Brain pericyte (primary cell): ENCODE results near the gene HOMER2.

Experiments
- DNase-seq: peaks from one replicate; pipeline ENCODE4 v3.0.0-alpha.2; 2012; ENCODE audit warnings: low read depth, low spot score

HOMER2 gene

DNA sequence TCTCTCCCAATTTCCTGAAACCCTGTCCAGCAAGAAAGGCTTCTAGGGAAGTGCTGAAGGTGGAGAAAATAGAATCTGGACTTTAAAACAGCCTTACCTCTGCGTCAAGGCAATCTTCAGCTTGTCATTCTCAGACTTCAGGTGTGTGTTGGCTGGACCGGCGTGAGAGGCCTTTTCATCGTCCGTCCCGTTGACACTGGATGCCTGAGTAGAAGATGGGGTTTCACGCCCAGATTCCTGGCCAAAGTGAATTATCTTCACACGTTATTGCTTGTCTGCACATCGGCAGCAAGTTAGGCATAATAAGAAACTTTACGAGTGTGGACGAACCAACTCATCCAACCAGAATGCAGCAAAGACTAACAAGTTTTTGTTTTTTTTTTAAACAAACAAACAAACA is 93.6 kb downstream of the HOMER2 start:
- DNase-seq: no peak

GRCh38 chr15:82856397-82857170 is 95.9 kb downstream of the HOMER2 start:
- DNase-seq: no peak

- DNase-seq: no peak
Measured at GRCh38 chr15:82855286-82856100, 97.0 kb downstream of the HOMER2 start.

- DNase-seq: no peak
Measured at GRCh38 chr15:82854554-82854953, 98.0 kb downstream of the HOMER2 start.

- no peak for DNase-seq
Measured at GRCh38 chr15:82852941-82853561, 99.5 kb downstream of the HOMER2 start.

GRCh38 chr15:82851981-82852511 is 100.5 kb downstream of the HOMER2 start:
- DNase-seq: no peak

DNA sequence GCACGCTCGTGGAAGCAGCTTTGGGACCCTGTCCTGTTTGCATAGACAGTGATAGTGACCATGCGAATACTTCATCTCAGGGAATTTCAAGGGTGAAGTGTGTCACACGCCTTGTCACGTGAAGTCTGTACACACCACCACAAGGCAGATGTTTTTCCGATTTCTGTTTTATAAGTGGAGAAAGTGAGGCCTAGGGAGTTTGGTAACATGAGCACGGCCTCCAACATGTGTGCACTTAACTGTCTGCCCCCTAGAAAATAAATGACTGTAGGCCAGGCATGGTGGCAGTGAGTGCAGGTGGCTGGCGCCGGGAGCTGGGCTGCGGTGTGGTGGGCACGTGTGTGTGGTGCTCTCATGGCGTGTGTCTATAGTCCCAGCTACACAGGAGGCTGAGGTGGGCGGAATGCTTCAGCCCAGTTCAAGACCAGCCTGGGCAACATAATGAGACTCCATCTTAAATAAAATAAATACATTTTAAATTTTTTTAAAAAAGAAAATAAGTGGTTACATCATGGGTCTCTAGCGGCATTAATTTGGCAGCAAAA is 101.1 kb downstream of the HOMER2 start:
- no peak for DNase-seq

DNA sequence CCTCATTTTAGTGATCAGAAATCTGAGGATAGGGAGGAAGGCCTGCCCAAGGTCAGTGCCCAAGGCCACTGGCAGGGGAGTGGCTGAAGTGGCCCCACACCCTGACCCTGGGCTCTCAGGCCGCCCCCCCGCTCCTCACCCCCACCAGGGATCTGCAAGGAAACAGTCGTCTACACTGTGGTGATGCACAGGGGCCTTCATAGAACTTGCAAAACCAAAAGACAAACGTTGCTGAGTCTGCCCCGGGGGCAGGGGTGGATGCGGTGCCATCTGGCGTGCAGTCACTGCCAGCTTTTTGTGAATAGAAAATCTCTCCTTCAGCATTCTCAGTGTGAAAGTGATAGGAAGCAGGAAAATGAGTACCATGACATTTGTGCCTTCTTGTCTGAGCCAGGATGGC is 101.8 kb downstream of the HOMER2 start:
- no peak for DNase-seq

GRCh38 chr15:82849556-82850512 is 102.7 kb downstream of the HOMER2 start:
- no peak for DNase-seq

DNA sequence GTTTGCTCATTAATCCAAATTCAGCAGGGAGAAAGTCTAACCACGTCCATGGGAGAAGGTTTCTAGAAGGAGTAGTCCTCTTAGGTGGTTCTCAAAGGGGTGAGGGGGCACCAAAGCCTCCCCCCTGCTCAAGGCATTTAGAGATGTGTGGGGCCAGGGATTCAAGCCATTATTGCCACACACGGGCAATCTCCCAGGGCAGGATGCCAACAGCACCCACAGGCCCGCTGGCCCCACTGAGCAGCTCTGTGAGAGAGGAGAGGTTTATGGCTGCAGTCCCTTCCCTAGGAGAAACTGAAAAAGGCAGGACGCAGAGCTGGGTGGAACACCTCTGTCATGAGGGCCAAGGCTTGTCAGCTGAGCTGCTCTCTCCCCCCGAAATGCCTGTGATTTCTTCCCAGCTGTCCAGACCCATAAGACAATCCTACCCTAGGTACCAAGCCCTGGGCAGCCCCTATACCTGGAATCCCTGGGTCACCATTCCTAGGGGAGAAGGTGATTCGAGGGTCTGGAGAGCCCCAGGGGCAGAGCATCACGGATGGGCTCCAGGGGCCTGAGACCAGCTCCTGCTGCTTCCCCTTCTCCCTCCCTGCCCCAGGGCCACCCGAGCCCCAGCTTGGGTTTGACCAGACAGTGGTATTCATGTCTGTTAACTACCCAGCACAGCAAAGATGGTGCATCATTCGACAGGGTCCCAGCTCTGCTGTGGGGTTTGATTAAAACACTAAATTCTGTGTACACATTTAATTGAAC is 104.1 kb downstream of the HOMER2 start:
- no peak for DNase-seq

GRCh38 chr15:82847703-82848102 is 104.8 kb downstream of the HOMER2 start:
- DNase-seq: no peak

DNA sequence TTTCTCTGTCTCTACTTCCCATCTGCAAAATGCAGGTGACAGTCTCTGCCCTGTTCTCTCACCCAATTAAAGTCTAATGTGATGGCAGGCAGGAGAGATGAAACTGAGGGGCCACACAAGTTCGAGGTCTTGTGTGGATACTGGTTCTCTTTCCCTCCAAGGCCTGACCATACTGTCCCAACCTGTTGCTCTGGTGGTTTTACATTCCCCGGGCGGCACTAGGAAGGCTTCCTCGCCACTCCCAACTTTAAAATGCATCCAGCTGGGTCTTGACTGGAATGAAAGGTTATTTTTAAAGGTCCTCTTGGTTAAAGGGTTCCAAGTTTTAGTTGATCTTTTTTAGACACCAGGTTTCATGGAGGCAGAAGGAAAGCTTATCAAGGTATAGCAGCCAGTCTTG is 105.9 kb downstream of the HOMER2 start:
- DNase-seq: no peak

DNA sequence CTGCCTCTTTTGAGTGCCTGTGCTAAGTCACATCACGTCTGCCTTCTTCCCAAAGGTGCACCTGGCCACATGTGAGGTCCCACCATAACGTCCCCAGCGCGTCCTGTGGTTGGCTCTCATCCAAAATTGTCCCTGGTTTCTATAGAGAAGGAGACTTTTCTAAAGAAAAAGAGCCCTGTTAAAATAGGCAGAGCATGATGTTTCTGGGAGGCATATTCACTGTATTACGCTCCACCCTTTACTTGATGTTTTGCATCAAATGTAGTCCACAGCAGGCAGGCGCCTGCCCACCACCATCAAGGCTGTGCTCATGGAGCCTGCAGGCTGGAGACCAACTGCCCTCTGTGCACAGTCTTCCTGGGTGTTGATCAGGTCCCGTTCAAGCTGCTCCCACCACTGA is 106.8 kb downstream of the HOMER2 start:
- DNase-seq: no peak

- DNase-seq: no peak
Measured at GRCh38 chr15:82843566-82843965, 109.0 kb downstream of the HOMER2 start.

DNA sequence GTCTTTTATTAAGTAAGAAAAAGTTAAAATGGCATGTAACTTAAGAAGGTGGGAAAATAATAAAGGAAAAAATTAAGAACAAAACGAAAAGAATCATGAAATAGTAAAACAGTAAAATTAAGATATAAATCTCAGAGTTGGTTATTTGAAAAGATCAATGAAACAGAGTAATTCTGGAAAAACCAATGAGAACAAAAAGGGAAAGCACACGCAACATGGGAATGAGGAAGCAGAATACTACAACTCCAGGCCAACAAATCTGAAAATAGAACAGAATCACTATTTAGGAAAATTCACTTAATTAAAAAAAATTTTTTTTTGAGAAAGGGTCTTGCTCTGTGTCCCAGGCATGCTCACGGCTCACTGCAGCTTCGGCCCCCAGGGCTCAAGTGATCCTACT is 112.4 kb downstream of the HOMER2 start:
- no peak for DNase-seq

DNA sequence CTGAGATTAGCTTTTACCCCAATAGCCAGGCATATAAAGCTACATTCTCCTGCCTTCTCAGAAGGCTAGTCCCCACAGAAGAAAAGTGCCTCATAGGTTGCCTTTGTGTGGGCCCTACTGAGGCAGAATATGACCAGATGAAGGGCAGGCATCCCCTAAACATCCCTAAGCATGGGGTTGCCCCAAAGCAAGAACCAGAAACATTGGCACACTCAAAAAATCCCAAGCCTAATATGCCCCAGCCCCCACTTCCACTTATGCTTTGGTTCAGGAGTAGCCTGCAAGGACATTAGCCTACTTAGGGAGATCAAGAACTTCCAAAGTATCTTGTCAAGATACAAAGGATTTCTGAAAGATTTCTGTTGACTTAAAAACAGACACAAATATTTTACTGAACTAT is 113.4 kb downstream of the HOMER2 start:
- no peak for DNase-seq

GRCh38 chr15:82838096-82838735 is 114.3 kb downstream of the HOMER2 start:
- DNase-seq: no peak

GRCh38 chr15:82835391-82835917 is 117.1 kb downstream of the HOMER2 start:
- no peak for DNase-seq

GRCh38 chr15:82833362-82833682 is 119.2 kb downstream of the HOMER2 start:
- no peak for DNase-seq
